GM12878 (cell line): Measurements from ENCODE around the gene TXNDC12.

Source experiments
- CBX3 ChIP-seq: fragments of 200-600 bp; sonication (generic); IDR thresholded peaks from 2 replicates; pipeline ENCODE4 v1.6.1; 2016; ENCODE audit warnings: low read depth, borderline replicate concordance
- EP300 ChIP-seq, 2 experiments: fragments of 150-350 bp in 1 of 2; IDR thresholded peaks; 2 replicates each; pipeline ENCODE4 v1.6.1; 2011 to 2012; ENCODE audit warnings: low read depth in 2 of 2, low read length in 2 of 2, borderline replicate concordance in 1 of 2, improper control_type of control experiment in 1 of 2, inconsistent platforms in 1 of 2; ENCODE audit not compliant: control insufficient read depth in 1 of 2
- KLF5 ChIP-seq: fragments of 450-650 bp; IDR thresholded peaks from 2 replicates; pipeline ENCODE4 v1.6.1; 2014; ENCODE audit warnings: mild to moderate bottlenecking; ENCODE audit not compliant: partially characterized antibody
- SIN3A ChIP-seq: IDR thresholded peaks from 2 replicates; pipeline ENCODE4 v1.6.1; 2012; ENCODE audit warnings: low read depth, low read length, improper control_type of control experiment
- TF ChIP-seq, protein P1 (sequence below): fragments of 450-650 bp; IDR thresholded peaks from 2 replicates; pipeline ENCODE4 v1.6.1; 2018; ENCODE audit warnings: borderline replicate concordance, mild to moderate bottlenecking; ENCODE audit not compliant: partially characterized antibody
- TF ChIP-seq, protein P2 (sequence below), 3 experiments: IDR thresholded peaks in 2 of 3; conservative IDR thresholded peaks in 1 of 3; 2 replicates each; pipeline ENCODE4 v1.5.1; 2011; ENCODE audit warnings: low read depth in 3 of 3, low read length in 3 of 3, mild to moderate bottlenecking in 3 of 3, control low read depth in 2 of 3, moderate library complexity in 2 of 3, inconsistent platforms in 1 of 3, mixed read lengths in 1 of 3; ENCODE audit not compliant: control insufficient read depth in 2 of 3, insufficient read depth in 1 of 3; ENCODE audit errors: extremely low read depth in 1 of 3

DNA sequence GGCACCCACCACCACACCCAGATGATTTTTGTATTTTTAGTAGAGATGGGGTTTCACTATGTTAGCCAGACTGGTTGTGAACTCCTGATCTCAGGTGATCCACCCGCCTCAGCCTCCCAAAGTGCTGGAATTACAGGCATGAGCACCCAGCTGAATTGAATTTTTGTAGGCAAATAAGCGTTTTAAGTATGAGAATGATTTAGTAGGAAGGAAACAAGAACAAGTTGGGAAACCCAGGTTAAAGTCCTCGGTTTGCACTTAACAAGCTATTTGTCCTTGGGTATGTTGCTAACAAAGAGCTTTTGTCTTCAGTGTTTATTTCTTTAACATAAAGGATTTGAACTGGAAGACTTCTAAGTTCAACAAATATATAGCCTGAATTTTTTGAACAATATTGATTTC is 25.0 kb upstream of the TXNDC12 start:
- no peak for TF ChIP-seq CBX3
- TF ChIP-seq, protein P1, sequence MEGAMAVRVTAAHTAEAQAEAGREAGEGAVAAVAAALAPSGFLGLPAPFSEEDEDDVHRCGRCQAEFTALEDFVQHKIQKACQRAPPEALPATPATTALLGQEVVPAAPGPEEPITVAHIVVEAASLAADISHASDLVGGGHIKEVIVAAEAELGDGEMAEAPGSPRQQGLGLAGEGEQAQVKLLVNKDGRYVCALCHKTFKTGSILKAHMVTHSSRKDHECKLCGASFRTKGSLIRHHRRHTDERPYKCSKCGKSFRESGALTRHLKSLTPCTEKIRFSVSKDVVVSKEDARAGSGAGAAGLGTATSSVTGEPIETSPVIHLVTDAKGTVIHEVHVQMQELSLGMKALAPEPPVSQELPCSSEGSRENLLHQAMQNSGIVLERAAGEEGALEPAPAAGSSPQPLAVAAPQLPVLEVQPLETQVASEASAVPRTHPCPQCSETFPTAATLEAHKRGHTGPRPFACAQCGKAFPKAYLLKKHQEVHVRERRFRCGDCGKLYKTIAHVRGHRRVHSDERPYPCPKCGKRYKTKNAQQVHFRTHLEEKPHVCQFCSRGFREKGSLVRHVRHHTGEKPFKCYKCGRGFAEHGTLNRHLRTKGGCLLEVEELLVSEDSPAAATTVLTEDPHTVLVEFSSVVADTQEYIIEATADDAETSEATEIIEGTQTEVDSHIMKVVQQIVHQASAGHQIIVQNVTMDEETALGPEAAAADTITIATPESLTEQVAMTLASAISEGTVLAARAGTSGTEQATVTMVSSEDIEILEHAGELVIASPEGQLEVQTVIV: no peak
- TF ChIP-seq KLF5: no peak
- TF ChIP-seq, protein P2, sequence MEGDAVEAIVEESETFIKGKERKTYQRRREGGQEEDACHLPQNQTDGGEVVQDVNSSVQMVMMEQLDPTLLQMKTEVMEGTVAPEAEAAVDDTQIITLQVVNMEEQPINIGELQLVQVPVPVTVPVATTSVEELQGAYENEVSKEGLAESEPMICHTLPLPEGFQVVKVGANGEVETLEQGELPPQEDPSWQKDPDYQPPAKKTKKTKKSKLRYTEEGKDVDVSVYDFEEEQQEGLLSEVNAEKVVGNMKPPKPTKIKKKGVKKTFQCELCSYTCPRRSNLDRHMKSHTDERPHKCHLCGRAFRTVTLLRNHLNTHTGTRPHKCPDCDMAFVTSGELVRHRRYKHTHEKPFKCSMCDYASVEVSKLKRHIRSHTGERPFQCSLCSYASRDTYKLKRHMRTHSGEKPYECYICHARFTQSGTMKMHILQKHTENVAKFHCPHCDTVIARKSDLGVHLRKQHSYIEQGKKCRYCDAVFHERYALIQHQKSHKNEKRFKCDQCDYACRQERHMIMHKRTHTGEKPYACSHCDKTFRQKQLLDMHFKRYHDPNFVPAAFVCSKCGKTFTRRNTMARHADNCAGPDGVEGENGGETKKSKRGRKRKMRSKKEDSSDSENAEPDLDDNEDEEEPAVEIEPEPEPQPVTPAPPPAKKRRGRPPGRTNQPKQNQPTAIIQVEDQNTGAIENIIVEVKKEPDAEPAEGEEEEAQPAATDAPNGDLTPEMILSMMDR (IDR thresholded peaks at IDR 0.05 in 2 of 3, conservative IDR thresholded peaks at IDR 0.05 in 1 of 3; ENCODE audit: control insufficient read depth in 2 of 3, extremely low read depth in 1 of 3, insufficient read depth in 1 of 3, low read depth in 3 of 3, low read length in 3 of 3): no peak
- TF ChIP-seq SIN3A: no peak
- no peak for TF ChIP-seq EP300 (IDR thresholded peaks at IDR 0.05; ENCODE audit: borderline replicate concordance in 1 of 2, control insufficient read depth in 1 of 2, low read depth in 2 of 2, low read length in 2 of 2)
